Tibial nerve (tissue), 4 donors: Measurements from ENCODE around the gene FSTL4.

Experiments used
- EP300 ChIP-seq, 2 donors: sonication (generic); formaldehyde crosslinking; IDR thresholded peaks; one replicate each; pipeline ENCODE4 v1.6.1; 2017; ENCODE audit warnings: antibody characterized with exemption in 2 of 2, mild to moderate bottlenecking in 1 of 2
- POLR2A ChIP-seq, 2 donors: fragments of 450-650 bp; IDR thresholded peaks; one replicate each; pipeline ENCODE4 v1.6.1; 2017; ENCODE audit warnings: antibody characterized with exemption in 2 of 2, mild to moderate bottlenecking in 2 of 2, moderate library complexity in 2 of 2
- TF ChIP-seq, protein P1 (sequence below), 5 experiments: fragments of 200-600 bp in 3 of 5; fragments of 450-650 bp in 2 of 5; sonication (generic) in 3 of 5; IDR thresholded peaks; one replicate each; pipeline ENCODE4 v1.5.1; 2016 to 2019; ENCODE audit warnings: antibody characterized with exemption in 5 of 5, mild to moderate bottlenecking in 3 of 5, moderate library complexity in 2 of 5

DNA sequence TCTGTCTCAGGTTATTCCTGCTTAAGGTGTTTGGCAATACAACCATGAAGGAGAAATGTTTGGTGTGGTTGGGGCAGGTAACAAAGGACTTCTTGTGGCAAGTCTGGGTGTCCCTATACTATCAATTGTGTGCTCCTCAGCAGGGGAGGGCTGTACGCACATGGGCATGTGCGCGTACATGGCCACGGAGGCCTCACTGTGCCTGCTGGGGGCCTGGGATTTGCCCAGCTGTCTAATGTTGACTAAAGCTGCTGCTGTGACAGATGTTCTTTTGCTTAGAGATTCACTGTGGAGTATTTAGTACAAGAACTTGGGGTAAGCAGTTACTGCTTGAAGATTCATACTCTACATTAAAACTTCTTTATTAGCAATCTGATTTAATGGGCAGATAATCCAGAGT is 463.0 kb downstream of the FSTL4 start:
- TF ChIP-seq POLR2A (IDR thresholded peaks at IDR 0.05), result no peak
- TF ChIP-seq, protein P1, sequence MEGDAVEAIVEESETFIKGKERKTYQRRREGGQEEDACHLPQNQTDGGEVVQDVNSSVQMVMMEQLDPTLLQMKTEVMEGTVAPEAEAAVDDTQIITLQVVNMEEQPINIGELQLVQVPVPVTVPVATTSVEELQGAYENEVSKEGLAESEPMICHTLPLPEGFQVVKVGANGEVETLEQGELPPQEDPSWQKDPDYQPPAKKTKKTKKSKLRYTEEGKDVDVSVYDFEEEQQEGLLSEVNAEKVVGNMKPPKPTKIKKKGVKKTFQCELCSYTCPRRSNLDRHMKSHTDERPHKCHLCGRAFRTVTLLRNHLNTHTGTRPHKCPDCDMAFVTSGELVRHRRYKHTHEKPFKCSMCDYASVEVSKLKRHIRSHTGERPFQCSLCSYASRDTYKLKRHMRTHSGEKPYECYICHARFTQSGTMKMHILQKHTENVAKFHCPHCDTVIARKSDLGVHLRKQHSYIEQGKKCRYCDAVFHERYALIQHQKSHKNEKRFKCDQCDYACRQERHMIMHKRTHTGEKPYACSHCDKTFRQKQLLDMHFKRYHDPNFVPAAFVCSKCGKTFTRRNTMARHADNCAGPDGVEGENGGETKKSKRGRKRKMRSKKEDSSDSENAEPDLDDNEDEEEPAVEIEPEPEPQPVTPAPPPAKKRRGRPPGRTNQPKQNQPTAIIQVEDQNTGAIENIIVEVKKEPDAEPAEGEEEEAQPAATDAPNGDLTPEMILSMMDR (IDR thresholded peaks at IDR 0.05), result no peak
- TF ChIP-seq EP300 (IDR thresholded peaks at IDR 0.05), result no peak
